ENCODE data around the gene HLA-DOA.

The HLA-DOA gene

DNA sequence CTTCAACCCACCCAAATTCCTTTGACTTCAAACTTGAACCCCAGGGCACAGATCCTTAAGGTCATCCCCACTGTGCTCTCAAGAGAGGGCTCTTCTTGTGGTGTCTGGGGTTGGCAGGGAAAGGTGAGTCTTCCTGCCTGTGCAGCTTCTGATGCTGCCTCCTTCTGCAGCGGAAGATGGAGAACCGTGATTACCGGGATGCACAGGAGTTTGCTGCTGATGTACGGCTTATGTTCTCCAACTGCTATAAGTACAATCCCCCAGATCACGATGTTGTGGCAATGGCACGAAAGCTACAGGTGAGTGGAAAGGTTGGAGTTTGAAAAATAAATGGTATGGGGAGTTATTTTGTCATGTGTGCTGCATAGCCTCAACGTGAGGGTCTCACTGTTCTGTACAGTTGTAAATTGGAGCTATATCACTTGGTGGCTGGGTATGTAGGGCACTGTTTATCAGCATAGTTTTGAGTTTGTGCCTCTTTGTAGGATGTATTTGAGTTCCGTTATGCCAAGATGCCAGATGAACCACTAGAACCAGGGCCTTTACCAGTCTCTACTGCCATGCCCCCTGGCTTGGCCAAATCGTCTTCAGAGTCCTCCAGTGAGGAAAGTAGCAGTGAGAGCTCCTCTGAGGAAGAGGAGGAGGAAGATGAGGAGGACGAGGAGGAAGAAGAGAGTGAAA is 32.0 kb downstream of the HLA-DOA start:
- no peak for DNase-seq

DNA sequence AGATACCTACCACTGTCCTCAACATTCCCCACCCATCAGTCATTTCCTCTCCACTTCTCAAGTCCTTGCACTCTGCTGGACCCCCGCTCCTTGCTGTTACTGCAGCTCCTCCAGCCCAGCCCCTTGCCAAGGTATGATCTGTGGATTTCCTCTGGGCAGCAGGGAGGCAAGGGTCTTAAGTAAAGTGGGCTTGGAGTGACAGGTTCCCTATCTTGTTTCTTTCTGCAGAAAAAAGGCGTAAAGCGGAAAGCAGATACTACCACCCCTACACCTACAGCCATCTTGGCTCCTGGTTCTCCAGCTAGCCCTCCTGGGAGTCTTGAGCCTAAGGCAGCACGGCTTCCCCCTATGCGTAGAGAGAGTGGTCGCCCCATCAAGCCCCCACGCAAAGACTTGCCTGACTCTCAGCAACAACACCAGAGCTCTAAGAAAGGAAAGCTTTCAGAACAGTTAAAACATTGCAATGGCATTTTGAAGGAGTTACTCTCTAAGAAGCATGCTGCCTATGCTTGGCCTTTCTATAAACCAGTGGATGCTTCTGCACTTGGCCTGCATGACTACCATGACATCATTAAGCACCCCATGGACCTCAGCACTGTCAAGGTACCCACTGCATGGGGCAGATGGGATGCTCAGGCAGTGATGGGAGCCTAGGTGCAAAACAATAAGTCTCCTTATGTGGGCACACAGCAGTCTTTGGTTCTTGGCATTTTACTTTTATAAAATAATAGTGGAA is 32.9 kb downstream of the HLA-DOA start:
- no peak for DNase-seq

DNA sequence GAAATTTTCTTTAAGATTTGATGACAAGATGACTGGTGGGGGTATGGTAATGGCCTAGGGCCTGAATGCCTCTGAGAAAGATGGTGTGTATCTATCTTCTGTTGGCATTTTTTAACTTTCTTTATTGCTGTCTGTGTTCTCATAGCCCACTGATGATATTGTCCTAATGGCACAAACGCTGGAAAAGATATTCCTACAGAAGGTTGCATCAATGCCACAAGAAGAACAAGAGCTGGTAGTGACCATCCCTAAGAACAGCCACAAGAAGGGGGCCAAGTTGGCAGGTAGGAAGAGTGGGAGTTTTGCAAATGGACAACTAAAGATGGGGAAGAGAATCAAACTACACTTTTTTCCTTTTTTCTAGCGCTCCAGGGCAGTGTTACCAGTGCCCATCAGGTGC is 33.5 kb downstream of the HLA-DOA start:
- no peak for DNase-seq

DNA sequence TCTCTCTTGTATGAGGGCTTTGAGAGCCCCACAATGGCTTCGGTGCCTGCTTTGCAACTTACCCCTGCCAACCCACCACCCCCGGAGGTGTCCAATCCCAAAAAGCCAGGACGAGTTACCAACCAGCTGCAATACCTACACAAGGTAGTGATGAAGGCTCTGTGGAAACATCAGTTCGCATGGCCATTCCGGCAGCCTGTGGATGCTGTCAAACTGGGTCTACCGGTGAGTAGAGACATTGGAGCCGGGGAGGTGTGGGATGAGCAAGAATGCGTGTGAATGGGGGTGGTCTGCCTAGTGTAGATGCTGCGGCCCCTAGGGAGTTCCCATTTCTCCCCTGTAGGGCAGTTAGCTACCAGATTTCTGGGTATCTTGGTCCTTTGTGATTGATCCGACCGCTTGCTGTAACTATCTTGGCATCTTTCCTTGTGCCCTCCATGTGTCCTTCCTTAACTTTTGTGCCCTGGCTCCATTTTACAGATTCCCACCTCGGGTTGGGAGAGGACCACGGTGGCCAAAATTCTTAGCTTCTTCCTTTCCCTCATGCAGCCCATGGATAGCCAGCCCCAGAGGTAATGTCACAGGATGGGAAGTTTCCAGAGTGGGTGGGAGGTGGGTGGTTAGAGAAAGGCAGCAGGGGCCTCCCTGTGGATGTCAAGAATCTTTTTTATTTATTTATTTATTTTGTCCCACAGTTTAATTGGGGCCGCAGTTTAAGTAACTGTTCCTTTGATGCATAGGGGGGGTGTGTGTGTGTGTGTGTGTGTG is 34.7 kb downstream of the HLA-DOA start:
- peak; percentile 38 to 42 for DNase-seq

DNA sequence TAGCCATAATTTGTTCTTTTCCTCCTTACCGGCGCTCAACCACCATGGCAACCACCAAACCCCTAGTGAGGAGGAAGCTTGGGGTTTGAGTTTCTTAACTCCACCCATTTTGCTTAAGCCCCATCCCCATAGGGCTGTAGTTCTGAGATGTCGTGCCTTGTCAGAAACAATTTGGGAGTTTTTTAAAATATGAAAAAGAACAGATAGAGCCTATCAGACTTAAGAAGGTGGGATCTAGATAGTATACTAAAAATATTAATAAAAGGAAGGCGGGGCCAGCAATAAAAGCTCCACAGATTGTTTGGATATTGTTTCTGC is 35.4 kb downstream of the HLA-DOA start:
- DNase-seq: peak; percentile 32 to 42

DNA sequence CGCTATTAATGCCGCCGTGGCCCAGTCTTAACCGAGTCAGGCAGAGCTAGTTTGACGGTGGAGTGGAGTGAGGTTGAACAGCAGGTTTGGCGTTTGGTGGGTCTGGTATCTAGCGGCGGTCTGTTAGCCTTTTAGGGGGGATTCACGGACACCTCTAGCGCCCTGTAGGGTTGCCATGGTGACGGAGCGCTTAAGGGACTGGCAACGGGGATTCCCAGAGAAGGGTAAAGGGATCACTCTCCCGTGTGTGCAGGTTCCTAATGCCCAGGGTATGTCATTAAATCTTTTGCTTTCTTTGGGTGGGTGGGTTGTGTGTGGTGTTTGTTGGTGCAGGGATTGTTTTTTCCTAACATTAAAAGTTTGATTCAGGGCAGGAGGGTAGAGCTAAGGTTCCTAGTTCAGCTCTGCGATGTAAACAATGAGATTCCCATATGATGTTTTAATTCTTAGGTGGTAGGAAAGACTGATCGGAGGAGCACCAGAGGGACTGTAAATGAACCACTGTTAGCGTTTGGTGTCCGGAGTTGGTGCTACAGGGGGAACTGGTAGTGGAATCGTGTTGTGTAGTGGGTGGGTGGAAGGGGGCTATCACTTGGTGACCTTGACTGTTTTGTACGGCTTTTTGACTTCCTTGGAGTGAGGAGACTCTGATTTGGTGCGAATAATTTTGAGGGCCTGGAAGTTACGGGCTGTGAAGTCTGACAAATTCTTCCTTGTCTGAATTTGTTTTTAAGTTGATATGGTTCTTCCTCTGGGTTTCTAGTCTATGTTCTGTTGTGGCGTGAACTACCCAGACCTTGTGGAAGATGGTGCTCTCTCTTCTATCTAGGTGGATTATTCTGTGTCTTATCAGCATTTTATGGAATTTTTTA is 36.0 kb downstream of the HLA-DOA start:
- DNase-seq: peak; percentile 67 to 69

DNA sequence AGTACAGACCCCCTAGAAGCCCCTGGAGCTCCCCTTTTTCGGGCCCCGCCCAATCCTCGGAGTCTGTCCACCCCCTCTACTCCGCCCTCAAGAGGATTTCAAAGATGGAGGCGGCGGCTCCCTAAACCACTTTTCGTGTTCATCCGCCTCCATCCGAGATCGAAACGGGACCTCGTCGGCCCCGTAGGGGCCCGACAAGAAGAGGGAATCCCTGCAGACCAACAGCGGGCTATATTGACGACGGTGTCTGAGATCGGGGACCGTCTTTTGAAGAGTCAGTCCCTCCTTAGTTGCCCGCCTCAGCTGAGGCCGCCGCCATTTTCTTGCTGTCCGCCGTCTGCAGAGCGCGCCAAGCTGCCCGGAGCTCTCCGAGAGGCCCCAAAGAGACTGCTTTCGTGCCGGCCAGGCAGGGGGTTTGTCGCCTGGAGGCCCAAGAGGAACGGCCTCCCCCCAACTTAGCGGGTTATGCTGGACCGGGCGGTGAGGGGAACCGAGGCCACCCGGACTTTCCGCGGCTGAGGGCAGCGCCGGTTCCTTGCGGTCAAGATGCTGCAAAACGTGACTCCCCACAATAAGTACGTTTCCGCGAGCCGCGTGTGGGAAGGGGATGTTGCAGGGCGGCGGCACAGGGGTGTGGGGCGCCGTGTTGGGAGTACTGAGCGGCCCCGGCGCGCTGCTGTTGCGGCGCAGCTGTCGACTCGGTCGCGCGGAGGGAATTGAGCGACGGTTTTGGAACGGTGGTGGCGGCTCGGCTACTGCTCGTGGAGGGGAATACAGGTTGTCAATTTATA is 36.8 kb downstream of the HLA-DOA start:
- no peak for DNase-seq

DNA sequence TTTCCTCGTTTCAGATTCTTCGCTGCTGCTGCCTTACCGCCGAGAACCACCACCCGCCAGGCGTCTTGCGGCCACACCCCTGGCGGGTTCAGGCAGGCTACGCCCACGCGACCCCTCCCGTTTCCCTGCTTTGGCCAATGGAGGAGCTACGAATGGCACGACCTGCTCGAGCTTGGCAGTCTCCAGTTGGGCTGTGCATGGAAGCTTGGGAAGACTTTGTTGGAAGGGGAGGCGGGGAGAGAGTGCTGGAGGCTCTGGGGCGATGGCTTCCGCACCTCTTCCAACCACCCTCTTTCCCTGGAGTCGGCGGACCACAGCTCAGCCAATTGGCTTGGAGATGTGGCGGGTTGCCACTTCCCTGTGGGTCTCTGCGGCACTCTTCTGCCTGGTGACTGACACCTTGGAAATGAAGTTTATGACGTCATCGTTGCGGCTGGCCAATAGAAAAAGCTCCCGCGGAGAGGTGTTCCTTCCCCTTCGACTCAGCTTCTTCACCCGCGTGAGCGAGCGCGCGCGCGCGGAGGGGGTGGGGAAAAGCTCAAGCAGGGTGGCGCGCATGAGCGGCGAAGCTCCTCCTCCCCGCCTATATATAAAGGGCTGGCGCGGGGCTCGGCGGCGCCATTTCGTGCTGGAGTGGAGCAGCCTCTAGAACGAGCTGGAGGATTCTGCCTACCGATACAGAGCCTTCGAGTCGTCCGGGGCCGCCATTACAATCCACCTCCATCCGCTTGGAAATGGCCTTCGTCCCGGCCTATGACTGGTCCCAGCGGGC is 37.6 kb downstream of the HLA-DOA start:
- DNase-seq: peak; percentile 99 to 100

DNA sequence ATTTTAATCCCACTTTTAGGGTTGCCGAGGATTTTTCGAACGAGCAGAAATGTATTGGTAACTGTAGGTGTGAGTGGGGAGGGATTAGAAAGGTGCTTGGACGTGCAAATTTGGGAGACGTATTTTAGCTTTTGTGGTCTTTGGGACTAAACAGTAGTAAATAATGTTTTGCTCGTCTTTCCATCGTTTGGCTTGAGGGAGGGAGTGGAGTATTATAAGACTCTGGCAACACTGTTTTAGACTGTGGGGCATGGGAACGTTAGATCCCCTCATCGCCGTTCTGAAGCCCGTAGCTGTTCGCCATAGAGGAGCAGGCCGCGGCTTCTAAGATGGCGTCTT is 38.2 kb downstream of the HLA-DOA start:
- DNase-seq: no peak

DNA sequence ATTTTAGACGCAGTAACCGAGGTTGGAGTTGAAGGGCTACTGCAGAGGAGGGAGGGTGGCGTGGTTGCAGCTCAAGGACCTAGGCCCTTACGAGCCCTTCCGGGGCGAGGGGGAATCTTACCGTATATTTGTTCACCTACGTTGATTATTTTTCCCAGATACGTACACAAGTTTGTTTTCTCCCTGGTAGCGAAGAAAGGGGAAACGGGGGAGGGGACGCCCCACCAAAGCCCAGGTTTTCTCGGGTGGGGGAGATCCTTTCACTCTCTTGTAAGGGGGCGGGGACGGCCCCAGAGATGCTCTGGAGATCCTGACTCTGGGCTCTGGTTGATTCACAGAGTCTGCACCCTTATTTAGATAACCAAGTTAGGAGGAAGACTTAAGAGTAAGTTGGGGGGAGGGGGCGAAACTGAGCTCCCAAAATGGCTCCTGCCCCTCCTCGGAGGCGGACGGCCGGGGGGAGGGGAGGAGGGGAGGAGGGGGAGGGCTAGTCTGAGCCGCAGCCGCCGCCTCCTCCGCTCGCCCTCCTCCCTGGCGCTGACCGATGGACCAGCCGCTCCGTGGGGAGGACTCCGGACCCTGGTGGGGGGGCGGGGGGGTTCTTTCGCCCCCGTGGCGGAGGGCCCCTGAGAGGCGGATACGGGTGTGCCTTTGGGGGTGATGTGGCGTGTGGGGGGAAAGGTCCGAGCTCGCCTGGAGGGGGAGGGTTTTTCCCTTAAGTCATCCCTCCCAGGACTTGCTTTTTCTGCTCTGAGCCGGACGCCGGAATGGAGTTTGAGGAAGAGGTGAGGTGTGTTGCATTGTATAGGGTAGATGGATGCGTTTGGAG is 38.8 kb downstream of the HLA-DOA start:
- DNase-seq: peak; percentile 90 to 91

DNA sequence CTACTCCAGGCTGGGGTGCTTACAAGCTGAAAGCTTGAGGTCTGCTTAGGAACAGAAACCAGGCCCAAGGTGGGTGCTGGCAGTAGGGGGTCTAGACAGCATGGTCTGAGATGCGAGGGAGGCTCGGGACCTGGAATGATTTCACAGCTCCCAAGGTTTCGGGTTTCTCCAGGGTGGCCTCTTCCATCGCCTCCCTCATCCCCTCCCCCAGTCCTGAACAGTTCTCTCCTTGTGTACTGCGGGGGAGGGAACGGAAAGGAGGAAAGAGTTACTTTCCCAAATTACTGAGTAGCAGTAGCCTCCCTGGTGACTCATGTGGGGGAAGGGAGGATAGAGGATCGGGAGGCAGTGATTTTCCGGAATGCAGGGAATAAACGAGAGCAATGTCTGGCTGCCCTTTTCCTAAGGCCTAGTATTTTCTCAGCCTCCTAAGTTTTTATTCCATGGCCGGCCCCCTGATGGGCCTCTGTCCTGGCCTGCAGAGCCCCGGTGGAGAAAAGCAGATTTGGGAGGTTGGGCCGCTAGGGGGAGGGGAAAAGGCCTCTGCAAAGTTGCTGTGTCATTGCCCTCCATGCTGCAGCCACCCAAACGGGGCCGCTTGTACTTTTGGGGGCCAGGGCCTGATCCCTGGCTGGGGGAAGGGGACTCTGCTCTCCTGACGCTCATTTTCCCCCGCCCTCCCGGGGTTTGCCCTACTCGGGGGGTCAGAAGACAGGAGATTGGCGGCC is 39.5 kb downstream of the HLA-DOA start:
- peak; percentile 88 to 90 for DNase-seq

DNA sequence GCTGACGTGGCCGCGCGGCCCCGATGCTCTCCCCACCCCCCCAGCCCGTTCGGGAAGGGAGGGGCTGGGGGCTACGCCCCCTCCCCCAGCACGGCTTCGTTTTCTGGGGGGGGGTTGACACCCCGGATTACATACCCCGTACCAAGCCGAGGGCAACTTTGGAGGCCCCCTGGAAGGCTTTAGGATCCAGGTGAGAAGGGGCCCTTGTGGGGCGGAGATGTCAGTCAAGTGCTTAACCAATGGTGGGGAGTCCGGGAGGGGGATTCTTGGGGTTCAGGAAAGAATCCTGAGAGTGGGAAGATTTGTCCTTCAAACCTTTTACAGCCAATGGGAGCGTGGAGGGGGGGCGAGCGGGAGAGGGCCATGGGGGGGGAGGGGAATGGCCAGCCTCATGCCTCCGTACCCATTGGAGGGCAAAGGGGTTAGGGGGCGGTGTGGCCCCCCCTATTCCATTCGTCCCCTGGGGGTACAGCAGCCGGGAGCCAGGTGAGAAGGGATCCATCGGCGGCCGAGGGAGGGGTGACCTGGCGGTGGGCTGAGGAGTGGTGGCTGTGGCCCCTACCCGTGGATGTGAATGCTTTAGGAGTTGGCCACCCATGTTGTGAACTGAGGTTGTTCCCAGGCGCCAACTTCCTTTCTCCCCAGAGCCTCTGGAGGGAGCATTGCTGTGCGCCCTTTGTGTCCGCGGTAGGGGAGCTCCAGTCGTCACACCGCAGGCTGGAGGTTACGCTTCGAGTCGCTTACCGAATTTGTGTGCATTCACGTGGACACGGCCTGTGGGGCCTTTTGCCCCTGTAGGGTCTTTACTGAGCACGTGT is 40.3 kb downstream of the HLA-DOA start:
- peak; percentile 83 for DNase-seq

DNA sequence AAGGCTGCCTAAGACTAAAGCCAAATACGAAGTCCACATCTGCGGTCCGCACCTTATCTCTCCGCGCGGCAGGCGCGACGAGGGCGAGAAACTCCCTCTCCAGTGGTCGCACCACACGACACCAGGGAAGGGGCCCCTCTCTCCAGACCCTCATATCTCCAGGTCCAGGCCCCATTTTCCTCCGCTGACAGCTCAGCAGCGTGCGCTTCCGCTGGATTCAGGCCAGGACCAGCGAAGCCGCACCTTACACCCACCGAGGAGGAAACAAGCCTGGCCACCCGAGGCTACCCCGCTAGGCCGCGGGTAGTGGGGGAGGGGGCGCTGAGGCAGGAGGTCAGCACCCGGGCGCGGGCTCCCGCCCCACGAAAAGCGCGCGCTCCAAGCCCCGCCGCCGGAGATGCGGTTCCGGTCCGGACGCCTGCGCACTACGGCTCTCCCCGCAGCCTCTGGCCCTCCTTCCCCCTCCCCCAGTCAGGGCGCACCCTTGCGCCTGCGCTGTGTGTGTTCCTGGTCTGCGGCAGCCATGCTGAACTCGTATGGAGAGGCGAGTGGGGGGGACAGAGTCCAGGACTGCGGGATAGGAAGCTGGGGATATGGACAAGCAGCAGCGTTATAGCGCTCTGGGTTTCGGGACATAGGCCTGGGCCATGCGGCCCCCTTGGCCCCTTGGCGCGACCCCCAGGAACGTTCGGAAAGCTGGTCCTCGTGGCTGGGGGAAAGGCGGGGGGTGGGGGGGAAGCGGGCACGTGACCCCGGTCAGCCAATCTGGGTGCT is 41.1 kb downstream of the HLA-DOA start, which contains the start of gene BRD2:
Gene BRD2 (plus strand): TSS at position 502 of the 774 bp plus-strand sequence. CDS start 4,305 bp downstream, outside the sequence.
- peak; percentile 97 to 99 for DNase-seq

DNA sequence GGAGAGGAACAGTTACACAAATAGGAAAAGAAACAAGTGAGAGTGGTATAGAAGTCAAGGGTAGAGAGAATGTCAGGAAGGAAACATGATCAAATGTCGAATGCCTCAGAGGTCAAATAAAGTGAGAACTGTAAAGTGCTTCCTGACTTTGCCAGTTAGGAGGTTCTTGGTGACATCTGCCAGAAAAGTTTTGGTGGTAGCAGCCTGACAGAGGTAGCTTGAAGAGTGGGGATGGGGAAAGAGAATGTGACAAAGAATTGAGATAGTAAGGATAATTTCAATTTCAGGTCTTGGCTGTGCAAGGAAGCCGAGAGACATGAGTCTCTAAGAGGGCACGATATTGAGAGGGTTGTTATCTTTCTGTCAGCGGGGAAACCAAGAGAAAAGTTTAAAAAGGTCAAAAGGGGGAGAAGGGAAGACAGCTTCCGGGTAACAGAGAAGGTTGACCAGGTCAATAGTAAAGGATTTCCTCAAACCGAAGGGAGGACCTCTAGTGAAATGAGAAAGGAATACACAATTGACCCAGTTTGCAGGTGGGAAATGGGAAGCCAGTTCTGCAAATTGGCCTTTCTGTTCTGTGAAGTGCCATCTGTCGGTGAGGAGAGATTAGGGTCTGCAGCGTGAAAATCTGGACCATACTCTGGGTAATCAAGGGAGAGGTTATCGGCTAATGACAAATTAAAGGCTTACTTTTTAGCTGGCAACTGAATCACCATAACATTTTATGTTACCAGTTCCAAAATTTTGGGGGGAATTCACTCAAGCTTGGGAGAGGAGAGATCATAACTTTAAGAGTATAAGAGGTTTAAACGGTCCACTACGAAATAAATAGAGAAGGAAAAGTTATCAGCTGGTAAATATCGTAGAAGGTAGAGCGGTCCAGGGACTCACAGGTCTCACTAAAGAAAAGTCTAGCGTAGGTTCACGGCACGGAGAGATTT is 42.0 kb downstream of the HLA-DOA start:
- peak in 1 of 2 experiments; percentile 39 for DNase-seq

DNA sequence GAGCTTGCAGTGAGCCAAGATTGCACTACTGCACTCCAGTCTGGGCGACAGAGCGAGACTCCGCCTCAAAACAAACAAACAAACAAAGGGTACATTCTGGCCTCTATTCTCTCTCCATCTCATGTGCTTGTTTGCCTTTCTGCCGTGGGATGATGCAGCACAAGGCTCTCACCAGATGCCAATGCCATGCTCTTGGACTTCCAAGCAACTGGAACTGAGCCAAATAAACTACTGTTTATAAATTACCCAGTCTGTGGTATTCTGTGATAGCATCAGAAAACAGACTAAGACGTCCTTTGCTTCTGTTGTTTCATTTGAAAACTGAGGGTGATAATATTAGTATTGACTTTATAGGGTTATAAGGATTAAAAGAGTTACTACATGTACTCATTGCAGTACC is 44.6 kb downstream of the HLA-DOA start:
- no peak for DNase-seq

DNA sequence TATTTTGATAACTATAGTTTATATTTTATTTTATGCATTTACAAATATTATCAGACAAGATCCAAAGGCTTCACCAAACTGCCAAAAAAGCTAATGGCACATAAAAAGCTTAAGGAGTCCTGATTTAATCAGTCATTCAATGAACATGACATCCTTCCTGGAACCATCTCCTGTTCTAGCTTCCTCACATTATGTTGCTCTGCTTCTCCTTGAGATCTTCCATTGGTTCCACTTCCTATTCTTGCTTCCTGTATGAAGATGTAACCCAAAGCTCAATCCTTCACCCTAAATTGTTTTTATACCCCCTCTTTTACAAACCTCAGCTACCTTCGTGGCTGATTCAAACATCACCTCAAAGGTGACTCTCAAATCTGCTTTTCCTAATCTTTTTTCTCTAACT is 45.5 kb downstream of the HLA-DOA start:
- no peak for DNase-seq

All from activated T-cell treated with anti-CD3 and anti-CD28 coated beads, Interleukin-2, amount 50 U/mL, for 48 hours (primary cell).